GM12878 (cell line): ENCODE data around the gene ACD. TPM values are rescaled to one million over a fixed set of nuclear protein-coding genes. Genes with fewer than 3 reads are reported as not detected.

Source experiments
- ATAC-seq: fragments of 200-7000 bp; cut with Tn5 transposase; 3 replicates; pipeline ENCODE4 v1.9.1; 2020; ENCODE audit warnings: mild to moderate bottlenecking, moderate library complexity
- BruUV-seq: library from RNA; stranded (reverse); fragments of 400-500 nt; replicated peaks from 2 replicates; lab custom pipeline; 2021; lab: Mats Ljungman, UMichigan
- CTCF ChIA-PET: fragments of 300-600 bp; sonication (Branson Sonifier 250); formaldehyde crosslinking; extraction: SDS; loops from one replicate; lab custom pipeline; 2021; ENCODE audit warnings: inconsistent platforms; lab: Yijun Ruan, JAX
- POLR2A ChIA-PET: fragments of 350-600 bp; formaldehyde crosslinking; extraction: SDS; loops from one replicate; lab custom pipeline; 2021; ENCODE audit warnings: inconsistent platforms; lab: Charles Lee
- RAD21 ChIA-PET: fragments of 300-600 bp; sonication (Branson Sonifier 250); formaldehyde crosslinking; loops from one replicate; lab custom pipeline; 2023; ENCODE audit warnings: antibody characterized with exemption; ENCODE audit not compliant: unreplicated experiment; lab: Charles Lee
- SMC1A ChIA-PET: fragments of 300-600 bp; sonication (Branson Sonifier 250); formaldehyde crosslinking; loops from one replicate; lab custom pipeline; 2023; ENCODE audit not compliant: unreplicated experiment, uncharacterized antibody; lab: Charles Lee
- DNase-seq: peaks from one replicate; pipeline ENCODE4 v3.0.0-alpha.2; 2011; ENCODE audit warnings: low read depth, low spot score
- FAIRE-seq: peaks from 3 replicates; lab custom pipeline; 2011; peaks lifted over from hg19 to GRCh38; lab: Jason Lieb, UNC
- H2AFZ ChIP-seq: 2 replicates; pipeline ENCODE4 v1.6.0; 2011; ENCODE audit warnings: low read depth, low read length, control low read depth; ENCODE audit not compliant: control insufficient read depth
- H3K27ac ChIP-seq: 2 replicates; pipeline ENCODE4 v1.5.1; 2011; ENCODE audit warnings: control low read depth; ENCODE audit not compliant: control insufficient read depth, insufficient read depth
- H3K27me3 ChIP-seq, 2 experiments: replicated peaks in 1 of 2; 2 replicates each; pipeline versions ENCODE4 v1.6.0 to v1.6.1; 2011; ENCODE audit warnings: low read length in 1 of 2; ENCODE audit not compliant: control insufficient read depth in 2 of 2, insufficient read depth in 2 of 2
- H3K36me3 ChIP-seq, 2 experiments: 2 replicates each; pipeline ENCODE4 v1.5.1; 2011; ENCODE audit warnings: low read length in 1 of 2; ENCODE audit not compliant: control insufficient read depth in 2 of 2, insufficient read depth in 2 of 2
- H3K4me1 ChIP-seq: 2 replicates; pipeline ENCODE4 v1.6.1; 2011; ENCODE audit warnings: mild to moderate bottlenecking, low read length, moderate library complexity, mixed read lengths; ENCODE audit not compliant: control insufficient read depth, insufficient read depth
- H3K4me2 ChIP-seq: 2 replicates; pipeline ENCODE4 v1.6.0; 2011; ENCODE audit warnings: control low read depth; ENCODE audit not compliant: control insufficient read depth, insufficient read depth
- H3K4me3 ChIP-seq: fragments of 200-600 bp; sonication (generic); 2 replicates; pipeline ENCODE4 v1.5.1; 2016
- H3K79me2 ChIP-seq: 2 replicates; pipeline ENCODE4 v1.6.0; 2011; ENCODE audit warnings: low read length; ENCODE audit not compliant: control insufficient read depth, insufficient read depth
- H3K9ac ChIP-seq: 2 replicates; pipeline ENCODE4 v1.8.0; 2011; ENCODE audit warnings: low read length, control low read depth, mixed read lengths; ENCODE audit not compliant: control insufficient read depth, insufficient read depth
- H3K9me3 ChIP-seq: replicated peaks from 3 replicates; pipeline ENCODE4 v1.5.1; 2011; ENCODE audit warnings: mild to moderate bottlenecking, low read length; ENCODE audit not compliant: control insufficient read depth, insufficient read depth
- H4K20me1 ChIP-seq: 2 replicates; pipeline ENCODE4 v1.6.0; 2011; ENCODE audit not compliant: control insufficient read depth, insufficient read depth
- BCLAF1 ChIP-seq: fragments of 450-650 bp; IDR thresholded peaks from 2 replicates; pipeline ENCODE4 v1.6.1; 2017; ENCODE audit warnings: antibody characterized with exemption, mild to moderate bottlenecking, moderate library complexity
- CREB1 ChIP-seq: IDR thresholded peaks from 2 replicates; pipeline ENCODE4 v1.6.1; 2012; ENCODE audit warnings: low read depth, mild to moderate bottlenecking, inconsistent platforms
- FOXK2 ChIP-seq: fragments of 450-650 bp; IDR thresholded peaks from 2 replicates; pipeline ENCODE4 v1.6.1; 2017; ENCODE audit warnings: mild to moderate bottlenecking, moderate library complexity
- GATAD2B ChIP-seq: fragments of 450-650 bp; conservative IDR thresholded peaks from 2 replicates; pipeline ENCODE4 v1.6.1; 2017; ENCODE audit warnings: low read depth, mild to moderate bottlenecking, moderate library complexity
- HDGF ChIP-seq: fragments of 450-650 bp; IDR thresholded peaks from 2 replicates; pipeline ENCODE4 v1.6.1; 2016; ENCODE audit warnings: antibody characterized with exemption
- IRF4 ChIP-seq: IDR thresholded peaks from 2 replicates; pipeline ENCODE4 v1.6.1; 2011; ENCODE audit warnings: low read depth, low read length
- MEF2B ChIP-seq: fragments of 450-650 bp; IDR thresholded peaks from 2 replicates; pipeline ENCODE4 v1.6.1; 2018; ENCODE audit warnings: mild to moderate bottlenecking, moderate library complexity; ENCODE audit not compliant: partially characterized antibody, poor library complexity, severe bottlenecking
- PBX3 ChIP-seq: IDR thresholded peaks from 2 replicates; pipeline ENCODE4 v1.6.1; 2011; ENCODE audit warnings: mild to moderate bottlenecking, low read depth, low read length, moderate library complexity; ENCODE audit not compliant: insufficient replicate concordance
- RELA ChIP-seq: fragments of 450-650 bp; IDR thresholded peaks from 2 replicates; pipeline ENCODE4 v1.8.0; 2014; ENCODE audit warnings: borderline replicate concordance; ENCODE audit not compliant: partially characterized antibody
- SPI1 ChIP-seq: IDR thresholded peaks from 2 replicates; pipeline ENCODE4 v1.6.1; 2011; ENCODE audit warnings: low read depth, mild to moderate bottlenecking, low read length, moderate library complexity, borderline replicate concordance; ENCODE audit not compliant: insufficient read depth
- SREBF1 ChIP-seq: IDR thresholded peaks from 2 replicates; pipeline ENCODE4 v1.6.1; 2012; ENCODE audit warnings: mild to moderate bottlenecking, low read length
- ZBTB11 ChIP-seq: fragments of 450-650 bp; formaldehyde crosslinking; IDR thresholded peaks from 2 replicates; pipeline ENCODE4 v1.5.0; 2022; ENCODE audit warnings: mild to moderate bottlenecking, missing genetic modification characterization
- ZNF274 ChIP-seq: IDR thresholded peaks from one replicate; pipeline ENCODE4 v1.8.0; 2011; ENCODE audit not compliant: insufficient read length, insufficient read depth
- ZNF622 ChIP-seq: fragments of 450-650 bp; IDR thresholded peaks from 2 replicates; pipeline ENCODE4 v1.6.1; 2017; ENCODE audit warnings: mild to moderate bottlenecking, inconsistent platforms
- ZSCAN29 ChIP-seq: fragments of 450-650 bp; IDR thresholded peaks from 2 replicates; pipeline ENCODE4 v1.6.1; 2017; ENCODE audit warnings: mild to moderate bottlenecking, moderate library complexity
- ZZZ3 ChIP-seq: IDR thresholded peaks from 2 replicates; pipeline ENCODE4 v1.6.1; 2011; ENCODE audit warnings: low read depth; ENCODE audit not compliant: control insufficient read depth, insufficient read length
- WGBS: methylation state at CpG from one replicate; pipeline ENCODE4 v1.1.6; 2016; ENCODE audit warnings: low lambda C conversion rate; ENCODE audit not compliant: insufficient replicate concordance, insufficient coverage; ENCODE audit errors: missing lambda C conversion rate; 5-methylcytosine and 5-hydroxymethylcytosine counted together
- in situ Hi-C: fragments of 300-500 bp; cut with MboI; formaldehyde crosslinking; loops from 9 replicates; pipeline ENCODE4 v1.14.3; 2018; ENCODE audit warnings: mixed read lengths
- intact Hi-C: fragments of 100-400 bp; cut with micrococcal nuclease; formaldehyde crosslinking; loops from one replicate; pipeline ENCODE4 v1.14.2; 2022; ENCODE audit not compliant: unreplicated experiment
- polyA plus RNA-seq, 11 experiments: library from polyadenylated mRNA; depleted of rRNA in 4 of 11; unstranded in 6 of 11; stranded (reverse) in 5 of 11; fragments of >200 nt; fragmentation: Nextera tagmentation in 4 of 11; fragmentation: Illumina TruSeq in 1 of 11; extraction: Ambion mirVana in 4 of 11; extraction: Trizol in 1 of 11; gene quantifications; 1 replicate in 1 of 11; 2 replicates in 10 of 11; pipeline versions ENCODE4 v1.2.1 to v1.2.3, GENCODE V29; 2011 to 2016; ENCODE audit warnings: inconsistent platforms in 2 of 11, missing spikeins in 2 of 11, low read depth in 1 of 11
- total RNA-seq, 4 experiments: library from RNA; depleted of rRNA in 3 of 4; stranded (reverse); fragments of >200 nt in 3 of 4; fragmentation: Illumina TruSeq in 1 of 4; extraction: Trizol in 1 of 4; gene quantifications; 2 replicates each; pipeline versions ENCODE4 v1.2.1 to v1.2.3, GENCODE V29; 2013 to 2021

ACD gene
- total and polyA plus RNA-seq, 10 of the 15 experiments (the other 5 are each of a cell fraction or from before 2014, with no cell fraction given) = 2.9 to 46.7 (median 23.9) TPM

- H3K9ac ChIP-seq = no peak overlapping the region
- in situ Hi-C loops = loop anchor here (5.0 kb wide), 1 partner anchor 95 kb away; no protein-coding TSS in a partner anchor
- no peak overlapping the region for H3K4me3 ChIP-seq
- POLR2A ChIA-PET = interaction anchor here (0.6 to 1.5 kb wide), 2 partner anchors 97 to 151 kb away, joined by 3 read pairs; no protein-coding TSS in a partner anchor
- no peaks in the 10 kb centered on the region for H4K20me1 ChIP-seq
- 58% methylated on average over 10 of the region's 10 CpGs for WGBS
- intact Hi-C loops = no loop called here
- ATAC-seq = no peak
- RAD21 ChIA-PET = interaction anchor here (0.6 to 5.5 kb wide), 5 partner anchors 36 to 128 kb away, joined by 3 to 102 read pairs (median 3); partner anchors contain the start of gene CTCF
- H2AFZ ChIP-seq = no peak overlapping the region
- peaks cover 11% of the 10 kb centered on the region; the same call in 1 of the 2 replicates for H3K4me1 ChIP-seq
- CTCF ChIA-PET = interaction anchor here (1.4 to 9.0 kb wide), 8 partner anchors 16 to 161 kb away, joined by 3 to 138 read pairs (median 8); partner anchors contain the start of gene ATP6V0D1
- no peak for DNase-seq
- no peaks in the 10 kb centered on the region for H3K27me3 ChIP-seq
- H3K9me3 ChIP-seq = no peaks in the 10 kb centered on the region
- SMC1A ChIA-PET = interaction anchor here (1.1 to 7.6 kb wide), 6 partner anchors 9 to 120 kb away, joined by 3 to 86 read pairs (median 7); no protein-coding TSS in a partner anchor
- no peak for FAIRE-seq
- no peak overlapping the region for H3K4me2 ChIP-seq
- no TSS peak for BruUV-seq
- H3K36me3 ChIP-seq = peaks cover 6 to 9% of the 10 kb centered on the region in 2 experiments
- H3K27ac ChIP-seq = no peak overlapping the region
- H3K79me2 ChIP-seq = peaks cover 11% of the 10 kb centered on the region
- no peak for TF ChIP-seq SREBF1
- TF ChIP-seq SPI1 = no peak
- TF ChIP-seq CREB1 = no peak
- TF ChIP-seq ZSCAN29 = no peak
- TF ChIP-seq IRF4 = no peak
- no peak for TF ChIP-seq PBX3
- no peak for TF ChIP-seq FOXK2
- no peak for TF ChIP-seq ZNF274
- no peak for TF ChIP-seq MEF2B
- no peak for TF ChIP-seq BCLAF1
- no peak for TF ChIP-seq ZZZ3
- TF ChIP-seq RELA = no peak
- no peak for TF ChIP-seq HDGF
- TF ChIP-seq ZNF622 = no peak
- TF ChIP-seq ZBTB11 (CRISPR knock-in tag) = no peak
- TF ChIP-seq GATAD2B = no peak
Measured at GRCh38 chr16:67641779-67642708, 18.0 kb downstream of the ACD start.
